HepG2 (cell line): ENCODE results near the gene EI24. TPM values are rescaled to one million over a fixed set of nuclear protein-coding genes. Genes with fewer than 3 reads are reported as not detected.

Experiments used
- E2F5 ChIP-seq: sonication (generic); formaldehyde crosslinking; conservative IDR thresholded peaks from 2 replicates; pipeline ENCODE4 v1.4.0; 2020; ENCODE audit warnings: missing genetic modification reagents
- MAZ ChIP-seq, 2 experiments: sonication (generic) in 1 of 2; formaldehyde crosslinking in 1 of 2; IDR thresholded peaks; 2 replicates each; pipeline versions ENCODE4 v1.5.0 to v1.6.1; 2012 to 2020; ENCODE audit warnings: low read depth in 2 of 2, mild to moderate bottlenecking in 2 of 2, borderline replicate concordance in 1 of 2, improper control_type of control experiment in 1 of 2, low read length in 1 of 2, missing genetic modification reagents in 1 of 2, moderate library complexity in 1 of 2
- MED13 ChIP-seq: sonication (generic); formaldehyde crosslinking; IDR thresholded peaks from 2 replicates; pipeline ENCODE4 v1.5.0; 2020; ENCODE audit warnings: missing genetic modification reagents
- PAXIP1 ChIP-seq: sonication (generic); formaldehyde crosslinking; conservative IDR thresholded peaks from 2 replicates; pipeline ENCODE4 v1.4.0; 2020; ENCODE audit warnings: mild to moderate bottlenecking, missing genetic modification reagents, moderate library complexity
- PCBP2 ChIP-seq: fragments of 200-400 bp; formaldehyde crosslinking; optimal IDR thresholded peaks from 2 replicates; pipeline ENCODE3; 2018; ENCODE audit warnings: low read length, low read depth; ENCODE audit not compliant: poor library complexity, severe bottlenecking
- PHB2 ChIP-seq: fragments of 450-650 bp; IDR thresholded peaks from 2 replicates; pipeline ENCODE4 v1.6.1; 2018; ENCODE audit not compliant: partially characterized antibody
- RFX5 ChIP-seq: IDR thresholded peaks from 2 replicates; pipeline ENCODE4 v1.6.1; 2011; ENCODE audit warnings: low read depth, low read length, improper control_type of control experiment
- SIX4 ChIP-seq: sonication (generic); formaldehyde crosslinking; IDR thresholded peaks from 2 replicates; pipeline ENCODE4 v1.4.0; 2020; ENCODE audit warnings: missing genetic modification reagents
- TCF12 ChIP-seq, 2 experiments: fragments of 450-650 bp in 1 of 2; sonication (generic) in 1 of 2; formaldehyde crosslinking in 1 of 2; IDR thresholded peaks; 2 replicates each; pipeline versions ENCODE4 v1.6.1 to v1.8.0; 2017 to 2022; ENCODE audit warnings: antibody characterized with exemption in 1 of 2, mild to moderate bottlenecking in 1 of 2, missing genetic modification reagents in 1 of 2, moderate library complexity in 1 of 2
- TRAFD1 ChIP-seq: sonication (generic); formaldehyde crosslinking; IDR thresholded peaks from 2 replicates; pipeline ENCODE4 v1.5.1; 2020; ENCODE audit warnings: missing genetic modification reagents, mild to moderate bottlenecking, borderline replicate concordance
- ZBTB3 ChIP-seq: sonication (generic); formaldehyde crosslinking; IDR thresholded peaks from 2 replicates; pipeline ENCODE4 v1.4.0; 2020; ENCODE audit warnings: low read depth, mild to moderate bottlenecking, moderate library complexity, missing genetic modification reagents, borderline replicate concordance
- ZFY ChIP-seq: sonication (generic); formaldehyde crosslinking; IDR thresholded peaks from 2 replicates; pipeline ENCODE4 v1.4.0; 2020; ENCODE audit warnings: missing genetic modification reagents
- ZNF24 ChIP-seq: fragments of 450-650 bp; IDR thresholded peaks from 2 replicates; pipeline ENCODE4 v1.6.1; 2017; ENCODE audit warnings: antibody characterized with exemption, mild to moderate bottlenecking
- ZNF256 ChIP-seq: sonication (generic); formaldehyde crosslinking; conservative IDR thresholded peaks from 2 replicates; pipeline ENCODE4 v1.4.0; 2020; ENCODE audit warnings: missing genetic modification reagents
- ZNF597 ChIP-seq: sonication (generic); formaldehyde crosslinking; IDR thresholded peaks from 2 replicates; pipeline ENCODE4 v1.5.0; 2020; ENCODE audit warnings: missing genetic modification reagents
- ZNF639 ChIP-seq: conservative IDR thresholded peaks from 2 replicates; pipeline ENCODE4 v1.6.1; 2018; ENCODE audit warnings: missing genetic modification reagents
- polyA plus RNA-seq, 8 experiments: library from polyadenylated mRNA; depleted of rRNA in 3 of 8; stranded (reverse) in 7 of 8; unstranded in 1 of 8; fragments of >200 nt; fragmentation: Illumina TruSeq in 4 of 8; extraction: Trizol in 4 of 8; gene quantifications; 2 replicates each; pipeline versions ENCODE4 v1.2.1 to v1.2.3, GENCODE V29; 2011 to 2016; ENCODE audit warnings: low read depth in 4 of 8, missing spikeins in 1 of 8, mixed read lengths in 1 of 8; ENCODE audit not compliant: insufficient read depth in 1 of 8
- total RNA-seq, 5 experiments: library from RNA; depleted of rRNA; stranded (reverse); fragments of >200 nt; fragmentation: Illumina TruSeq; extraction: Trizol; gene quantifications; 2 replicates each; pipeline ENCODE4 v1.2.3, GENCODE V29; 2016; ENCODE audit warnings: low read depth in 1 of 5
- TF ChIP-seq, protein P1 (sequence below): IDR thresholded peaks from 2 replicates; pipeline ENCODE4 v1.6.1; 2018; ENCODE audit warnings: missing genetic modification reagents, mild to moderate bottlenecking, missing compliant biosample characterization

The EI24 gene
- total and polyA plus RNA-seq, 2 of the 13 experiments (the other 11 are each of a cell fraction or from before 2014, with no cell fraction given) = 84.7 to 126 TPM

DNA sequence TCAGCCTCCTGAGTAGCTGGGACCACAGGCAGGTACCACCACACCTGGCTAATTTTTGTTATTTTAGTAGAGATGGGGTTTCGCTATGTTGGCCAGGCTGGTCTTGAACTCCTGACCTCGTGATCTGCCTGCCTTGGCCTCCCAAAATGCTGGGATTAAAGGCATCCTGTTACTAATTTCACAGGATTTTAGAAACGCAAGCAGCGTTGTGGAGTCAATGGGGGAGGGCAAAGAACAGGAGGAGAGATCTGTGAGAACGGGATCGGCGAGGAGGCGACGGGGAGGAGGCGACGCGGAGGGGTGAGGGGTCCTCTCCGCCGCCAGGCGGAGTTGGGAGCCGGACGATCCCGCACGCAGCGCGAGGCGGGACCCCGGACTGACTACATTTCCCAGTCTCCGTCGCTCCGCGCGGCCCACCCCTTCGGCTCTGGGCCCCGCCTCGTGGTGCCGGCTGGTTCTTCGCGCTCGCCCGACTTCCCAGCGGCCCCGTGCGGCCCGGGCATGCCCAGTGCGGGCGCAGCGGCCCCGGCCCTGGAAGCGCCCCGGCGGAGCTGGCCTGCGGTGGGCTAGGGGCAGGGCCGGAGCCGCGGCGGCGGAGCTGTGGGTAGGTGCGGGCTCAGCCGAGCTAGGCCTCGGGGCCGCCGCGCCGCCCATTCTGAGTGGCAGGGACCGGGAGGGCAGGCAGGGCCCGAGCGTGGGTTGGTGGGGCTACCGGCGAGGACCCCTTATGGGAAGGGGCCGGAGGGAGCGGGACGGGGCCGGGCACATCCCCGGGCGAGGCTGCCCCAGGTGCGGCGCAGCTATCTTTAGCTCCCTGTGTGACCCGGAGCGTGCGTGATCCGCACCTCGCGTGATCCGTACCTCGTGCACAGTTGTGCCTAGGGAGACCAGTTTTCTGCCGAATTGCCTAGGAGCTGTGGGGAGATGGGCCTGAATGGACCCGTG is at the start of gene EI24 (continued):
- TF ChIP-seq ZNF597 (CRISPR knock-in tag) = no peak
- peak; percentile 59; the same call in 1 of the 2 replicates for TF ChIP-seq MAZ (IDR thresholded peaks at IDR 0.05; ENCODE audit: borderline replicate concordance, low read depth, low read length)
- TF ChIP-seq MAZ (CRISPR knock-in tag; IDR thresholded peaks at IDR 0.05; ENCODE audit: low read depth) = peak; percentile 92
- TF ChIP-seq, protein P1, sequence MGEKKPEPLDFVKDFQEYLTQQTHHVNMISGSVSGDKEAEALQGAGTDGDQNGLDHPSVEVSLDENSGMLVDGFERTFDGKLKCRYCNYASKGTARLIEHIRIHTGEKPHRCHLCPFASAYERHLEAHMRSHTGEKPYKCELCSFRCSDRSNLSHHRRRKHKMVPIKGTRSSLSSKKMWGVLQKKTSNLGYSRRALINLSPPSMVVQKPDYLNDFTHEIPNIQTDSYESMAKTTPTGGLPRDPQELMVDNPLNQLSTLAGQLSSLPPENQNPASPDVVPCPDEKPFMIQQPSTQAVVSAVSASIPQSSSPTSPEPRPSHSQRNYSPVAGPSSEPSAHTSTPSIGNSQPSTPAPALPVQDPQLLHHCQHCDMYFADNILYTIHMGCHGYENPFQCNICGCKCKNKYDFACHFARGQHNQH (CRISPR knock-in tag) = peak; percentile 71; the same call in 1 of the 2 replicates
- TF ChIP-seq PAXIP1 (CRISPR knock-in tag) = no peak
- no peak for TF ChIP-seq ZNF256
- TF ChIP-seq PCBP2 = no peak
- no peak for TF ChIP-seq SIX4 (CRISPR knock-in tag)
- TF ChIP-seq TCF12 (IDR thresholded peaks at IDR 0.05) = no peak
- no peak for TF ChIP-seq TCF12 (CRISPR knock-in tag; IDR thresholded peaks at IDR 0.05)
- TF ChIP-seq ZNF24 = no peak
- no peak for TF ChIP-seq ZNF639 (CRISPR knock-in tag)
- no peak for TF ChIP-seq ZBTB3
- no peak for TF ChIP-seq TRAFD1 (CRISPR knock-in tag)
- TF ChIP-seq RFX5 = no peak
- peak; percentile 46; the same call in 1 of the 2 replicates for TF ChIP-seq E2F5 (CRISPR knock-in tag)
- TF ChIP-seq PHB2 = no peak
- TF ChIP-seq ZFY = peak; percentile 96
- TF ChIP-seq MED13 (CRISPR knock-in tag) = no peak
